SU-DHL-6 (cell line): Measurements from ENCODE around the gene MUC12.

ENCODE experiments used
- EZH2phosphoT487 ChIP-seq: fragments of 200-600 bp; sonication (generic), shearing (Covaris generic); conservative IDR thresholded peaks from 2 replicates; pipeline ENCODE4 v1.6.1; 2018; ENCODE audit warnings: mild to moderate bottlenecking, antibody characterized with exemption, low read length, moderate library complexity, mixed read lengths
- TF ChIP-seq, protein P1 (sequence below): fragments of 200-600 bp; sonication (generic); IDR thresholded peaks from one replicate; pipeline ENCODE4 v1.5.1; 2017; ENCODE audit warnings: antibody characterized with exemption, mild to moderate bottlenecking, low read length, moderate library complexity; ENCODE audit not compliant: insufficient read depth, poor library complexity, severe bottlenecking

DNA sequence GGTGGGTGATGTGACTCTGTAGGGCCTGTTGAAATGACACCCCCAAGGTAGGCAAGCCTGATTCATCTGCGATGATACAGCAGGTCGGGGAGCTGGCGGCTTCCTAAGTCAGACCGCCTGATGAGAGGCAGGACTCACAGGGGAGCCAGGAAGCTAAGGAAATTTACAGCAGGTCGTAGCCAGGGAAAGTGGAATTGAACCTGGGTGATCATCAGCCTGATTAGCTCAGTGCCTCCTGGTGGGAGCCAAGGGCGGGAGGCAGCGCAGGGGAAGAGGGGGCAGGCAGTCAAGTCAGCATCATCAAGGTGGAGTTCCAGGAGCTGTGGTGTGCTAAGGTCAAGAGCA lies 97.4 kb downstream of the MUC12 start:
- TF ChIP-seq, protein P1, sequence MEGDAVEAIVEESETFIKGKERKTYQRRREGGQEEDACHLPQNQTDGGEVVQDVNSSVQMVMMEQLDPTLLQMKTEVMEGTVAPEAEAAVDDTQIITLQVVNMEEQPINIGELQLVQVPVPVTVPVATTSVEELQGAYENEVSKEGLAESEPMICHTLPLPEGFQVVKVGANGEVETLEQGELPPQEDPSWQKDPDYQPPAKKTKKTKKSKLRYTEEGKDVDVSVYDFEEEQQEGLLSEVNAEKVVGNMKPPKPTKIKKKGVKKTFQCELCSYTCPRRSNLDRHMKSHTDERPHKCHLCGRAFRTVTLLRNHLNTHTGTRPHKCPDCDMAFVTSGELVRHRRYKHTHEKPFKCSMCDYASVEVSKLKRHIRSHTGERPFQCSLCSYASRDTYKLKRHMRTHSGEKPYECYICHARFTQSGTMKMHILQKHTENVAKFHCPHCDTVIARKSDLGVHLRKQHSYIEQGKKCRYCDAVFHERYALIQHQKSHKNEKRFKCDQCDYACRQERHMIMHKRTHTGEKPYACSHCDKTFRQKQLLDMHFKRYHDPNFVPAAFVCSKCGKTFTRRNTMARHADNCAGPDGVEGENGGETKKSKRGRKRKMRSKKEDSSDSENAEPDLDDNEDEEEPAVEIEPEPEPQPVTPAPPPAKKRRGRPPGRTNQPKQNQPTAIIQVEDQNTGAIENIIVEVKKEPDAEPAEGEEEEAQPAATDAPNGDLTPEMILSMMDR, result no peak
- no peak for TF ChIP-seq EZH2phosphoT487
